HepG2 (cell line): Measurements from ENCODE around the gene CACNA1D. TPM values are rescaled to one million over a fixed set of nuclear protein-coding genes. Genes with fewer than 3 reads are reported as not detected.
A peak's percentile ranks its signal among the peaks of the same experiment; 100 is the strongest.

ENCODE experiments used
- ATAC-seq: fragments of 200-7000 bp; cut with Tn5 transposase; 3 replicates; pipeline ENCODE4 v1.9.1; 2020; ENCODE audit warnings: mild to moderate bottlenecking, moderate library complexity
- BruUV-seq: library from RNA; stranded (reverse); fragments of 400-500 nt; replicated peaks from 2 replicates; lab custom pipeline; 2021; lab: Mats Ljungman, UMichigan
- CTCF ChIA-PET: fragments of 300-600 bp; formaldehyde crosslinking; extraction: SDS; loops from one replicate; lab custom pipeline; 2021; ENCODE audit warnings: low total read pairs, inconsistent platforms, low intra/inter-chr PET ratio; lab: Yijun Ruan, JAX
- POLR2A ChIA-PET: fragments of 350-600 bp; sonication (Branson Sonifier 250); formaldehyde crosslinking; loops from one replicate; lab custom pipeline; 2020; ENCODE audit warnings: antibody characterized with exemption, inconsistent platforms; lab: Yijun Ruan, JAX
- DNase-seq: peaks from one replicate; pipeline ENCODE4 v3.0.0-alpha.2; 2015; ENCODE audit warnings: low spot score
- FAIRE-seq: peaks from 3 replicates; lab custom pipeline; 2011; peaks lifted over from hg19 to GRCh38; lab: Jason Lieb, UNC
- H2AFZ ChIP-seq: one replicate; pipeline ENCODE4 v1.6.1; 2011; ENCODE audit warnings: low read length, inconsistent platforms
- H3K27ac ChIP-seq: fragments of 300-600 bp; 3 replicates; pipeline ENCODE4 v1.8.0; 2011; ENCODE audit warnings: mixed run types, mild to moderate bottlenecking, mixed read lengths, low read length, inconsistent platforms; ENCODE audit not compliant: insufficient read depth; ENCODE audit errors: extremely low read length
- H3K27me3 ChIP-seq, 2 experiments: fragments of 200-600 bp in 1 of 2; 2 replicates in 1 of 2; 3 replicates in 1 of 2; pipeline versions ENCODE4 v1.6.0 to v1.8.0; 2011; ENCODE audit warnings: low read length in 2 of 2, mild to moderate bottlenecking in 2 of 2, moderate library complexity in 2 of 2, inconsistent platforms in 1 of 2; ENCODE audit not compliant: insufficient read depth in 2 of 2, control insufficient read depth in 1 of 2
- H3K36me3 ChIP-seq, 2 experiments: fragments of 200-600 bp in 1 of 2; replicated peaks in 1 of 2; 2 replicates in 1 of 2; 3 replicates in 1 of 2; pipeline versions ENCODE4 v1.5.1 to v1.8.0; 2011; ENCODE audit warnings: low read length in 2 of 2, inconsistent platforms in 1 of 2; ENCODE audit not compliant: insufficient read depth in 2 of 2, control insufficient read depth in 1 of 2
- H3K4me1 ChIP-seq: 2 replicates; pipeline ENCODE4 v1.5.1; 2012; ENCODE audit warnings: low read length, inconsistent platforms; ENCODE audit not compliant: insufficient read depth
- H3K4me2 ChIP-seq: 2 replicates; pipeline ENCODE4 v1.6.0; 2011; ENCODE audit warnings: low read depth, low read length, inconsistent platforms
- H3K4me3 ChIP-seq, 3 experiments: fragments of 200-600 bp in 1 of 3; sonication (generic), shearing (Covaris generic) in 1 of 3; replicated peaks in 1 of 3; 2 replicates each; pipeline ENCODE4 v1.5.1; 2011 to 2016; ENCODE audit warnings: low read length in 3 of 3, inconsistent platforms in 2 of 3, low read depth in 2 of 3, mild to moderate bottlenecking in 2 of 3, control low read depth in 1 of 3, mixed read lengths in 1 of 3; ENCODE audit not compliant: insufficient read depth in 1 of 3
- H3K79me2 ChIP-seq: one replicate; pipeline ENCODE4 v1.6.1; 2011; ENCODE audit warnings: low read length, inconsistent platforms; ENCODE audit not compliant: insufficient read depth
- H3K9ac ChIP-seq: 2 replicates; pipeline ENCODE4 v1.6.0; 2011; ENCODE audit warnings: mild to moderate bottlenecking, low read depth, low read length, inconsistent platforms; ENCODE audit not compliant: insufficient read depth
- H3K9me3 ChIP-seq: 2 replicates; pipeline ENCODE4 v1.5.1; 2012; ENCODE audit warnings: mild to moderate bottlenecking, low read length
- H4K20me1 ChIP-seq: 2 replicates; pipeline ENCODE4 v1.6.0; 2011; ENCODE audit warnings: inconsistent platforms, mild to moderate bottlenecking, low read length, moderate library complexity; ENCODE audit not compliant: insufficient read depth
- AGO2 ChIP-seq: fragments of 200-400 bp; formaldehyde crosslinking; optimal IDR thresholded peaks from 2 replicates; pipeline ENCODE3; 2017; ENCODE audit warnings: mild to moderate bottlenecking, low read depth, low read length, moderate library complexity
- CEBPG ChIP-seq: IDR thresholded peaks from 2 replicates; pipeline ENCODE4 v1.6.1; 2016
- EZH2 ChIP-seq: conservative IDR thresholded peaks from 2 replicates; pipeline ENCODE4 v1.6.1; 2012; ENCODE audit warnings: mild to moderate bottlenecking, low read depth, low read length, moderate library complexity
- HMG20A ChIP-seq: IDR thresholded peaks from 2 replicates; pipeline ENCODE4 v1.6.1; 2016; ENCODE audit warnings: borderline replicate concordance
- HMG20B ChIP-seq: conservative IDR thresholded peaks from 2 replicates; pipeline ENCODE4 v1.6.1; 2016; ENCODE audit warnings: missing genetic modification reagents, missing compliant biosample characterization
- HNRNPLL ChIP-seq: fragments of 200-400 bp; formaldehyde crosslinking; IDR thresholded peaks from 2 replicates; pipeline ENCODE4 v1.6.1; 2017; ENCODE audit warnings: mild to moderate bottlenecking, low read depth, low read length; ENCODE audit not compliant: poor library complexity, severe bottlenecking
- ZBTB3 ChIP-seq: sonication (generic); formaldehyde crosslinking; IDR thresholded peaks from 2 replicates; pipeline ENCODE4 v1.4.0; 2020; ENCODE audit warnings: low read depth, mild to moderate bottlenecking, moderate library complexity, missing genetic modification reagents, borderline replicate concordance
- ZNF501 ChIP-seq: sonication (generic); formaldehyde crosslinking; IDR thresholded peaks from 2 replicates; pipeline ENCODE4 v1.5.1; 2020; ENCODE audit warnings: mild to moderate bottlenecking, moderate library complexity, missing genetic modification reagents
- ZNF776 ChIP-seq: sonication (generic); formaldehyde crosslinking; IDR thresholded peaks from 2 replicates; pipeline ENCODE4 v1.4.0; 2020; ENCODE audit warnings: mild to moderate bottlenecking, missing genetic modification reagents
- ZNF777 ChIP-seq: sonication (generic); formaldehyde crosslinking; IDR thresholded peaks from 2 replicates; pipeline ENCODE4 v1.4.0; 2020; ENCODE audit warnings: missing genetic modification reagents
- ZSCAN22 ChIP-seq: sonication (generic); formaldehyde crosslinking; IDR thresholded peaks from 2 replicates; pipeline ENCODE4 v1.4.0; 2020; ENCODE audit warnings: mild to moderate bottlenecking, missing genetic modification reagents
- WGBS: methylation state at CpG from one replicate; pipeline ENCODE4 v1.1.6; 2017; ENCODE audit warnings: low lambda C conversion rate; 5-methylcytosine and 5-hydroxymethylcytosine counted together
- in situ Hi-C: cut with HindIII; loops from 2 replicates; pipeline ENCODE4 v1.10.0; 2017; ENCODE audit warnings: low pct_unique_long_range_greater_than_20kb; ENCODE audit not compliant: extremely low pct_ligation_motif_present
- intact Hi-C: fragments of 100-400 bp; cut with micrococcal nuclease; formaldehyde crosslinking; loops from one replicate; pipeline ENCODE4 v1.10.0; 2022; ENCODE audit not compliant: unreplicated experiment
- polyA plus RNA-seq, 8 experiments: library from polyadenylated mRNA; depleted of rRNA in 3 of 8; stranded (reverse) in 7 of 8; unstranded in 1 of 8; fragments of >200 nt; fragmentation: Illumina TruSeq in 4 of 8; extraction: Trizol in 4 of 8; gene quantifications; 2 replicates each; pipeline versions ENCODE4 v1.2.1 to v1.2.3, GENCODE V29; 2011 to 2016; ENCODE audit warnings: low read depth in 4 of 8, missing spikeins in 1 of 8, mixed read lengths in 1 of 8; ENCODE audit not compliant: insufficient read depth in 1 of 8
- total RNA-seq, 5 experiments: library from RNA; depleted of rRNA; stranded (reverse); fragments of >200 nt; fragmentation: Illumina TruSeq; extraction: Trizol; gene quantifications; 2 replicates each; pipeline ENCODE4 v1.2.3, GENCODE V29; 2016; ENCODE audit warnings: low read depth in 1 of 5
- TF ChIP-seq, protein P1 (sequence below): sonication (generic); formaldehyde crosslinking; IDR thresholded peaks from 2 replicates; pipeline ENCODE4 v1.5.0; 2020; ENCODE audit warnings: missing genetic modification reagents
- TF ChIP-seq, protein P2 (sequence below): sonication (generic); formaldehyde crosslinking; IDR thresholded peaks from one replicate; pipeline ENCODE4 v1.5.1; 2020; ENCODE audit warnings: mild to moderate bottlenecking, missing genetic modification reagents; ENCODE audit errors: not compliant biosample characterization
- TF ChIP-seq, protein P3 (sequence below): sonication (generic); formaldehyde crosslinking; IDR thresholded peaks from 2 replicates; pipeline ENCODE4 v1.4.0; 2020; ENCODE audit warnings: missing genetic modification reagents, mild to moderate bottlenecking, borderline replicate concordance

Gene CACNA1D
- total and polyA plus RNA-seq, 2 of the 13 experiments (the other 11 are each of a cell fraction or from before 2014, with no cell fraction given), result 0.26 to 0.38 TPM

DNA sequence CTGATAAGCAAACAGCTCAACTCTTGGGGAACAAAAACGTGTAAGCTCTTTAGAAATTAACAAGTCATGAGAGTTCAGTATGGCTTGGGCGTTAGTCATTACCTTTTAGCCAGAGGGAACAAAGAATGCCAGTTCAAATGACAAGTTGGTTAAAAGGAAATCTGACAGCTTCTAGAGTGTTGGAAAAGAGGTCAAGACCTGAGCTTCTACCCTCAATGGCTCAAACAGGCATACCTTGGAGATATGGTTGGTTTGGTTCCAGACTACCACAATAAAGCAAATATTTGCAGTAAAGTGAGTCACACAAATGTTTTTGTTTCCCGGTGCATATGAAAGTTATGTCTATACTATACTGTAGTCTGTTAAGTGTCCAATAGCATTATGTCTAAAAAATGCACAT is 136.1 kb downstream of the CACNA1D start:
- H3K36me3 ChIP-seq, result no peaks in the 10 kb centered on the region
- POLR2A ChIA-PET, result no interaction called here
- intact Hi-C loops (loop anchor here (5.0 kb wide), 1 partner anchor 223 kb away; no protein-coding TSS in a partner anchor), in situ Hi-C loops (no loop called here)
- CTCF ChIA-PET, result no interaction called here
- H3K27me3 ChIP-seq, result no peaks in the 10 kb centered on the region
- ATAC-seq (no peak), DNase-seq (peak; percentile 9), FAIRE-seq (no peak)
- BruUV-seq, result no TSS peak
- no peak overlapping the region for H3K4me3 ChIP-seq
- no peak overlapping the region for H3K9ac ChIP-seq
- H4K20me1 ChIP-seq, result no peaks in the 10 kb centered on the region
- H2AFZ ChIP-seq, result no peak overlapping the region
- H3K9me3 ChIP-seq, result no peaks in the 10 kb centered on the region
- no peak overlapping the region for H3K4me2 ChIP-seq
- H3K27ac ChIP-seq, result no peak overlapping the region
- WGBS, result 4% methylated on average over 3 of the region's 3 CpGs
- no peaks in the 10 kb centered on the region for H3K79me2 ChIP-seq
- H3K4me1 ChIP-seq, result peaks cover 16% of the 10 kb centered on the region
- TF ChIP-seq ZNF501 (CRISPR knock-in tag) (no peak), ZNF777 (CRISPR knock-in tag) (no peak), ZBTB3 (CRISPR knock-in tag) (no peak), CEBPG (CRISPR knock-in tag) (no peak), ZNF776 (CRISPR knock-in tag) (no peak), AGO2 (no peak), EZH2 (no peak), HMG20A (CRISPR knock-in tag) (no peak), HMG20B (CRISPR knock-in tag) (no peak), ZSCAN22 (no peak), HNRNPLL (no peak)
- TF ChIP-seq, protein P1, sequence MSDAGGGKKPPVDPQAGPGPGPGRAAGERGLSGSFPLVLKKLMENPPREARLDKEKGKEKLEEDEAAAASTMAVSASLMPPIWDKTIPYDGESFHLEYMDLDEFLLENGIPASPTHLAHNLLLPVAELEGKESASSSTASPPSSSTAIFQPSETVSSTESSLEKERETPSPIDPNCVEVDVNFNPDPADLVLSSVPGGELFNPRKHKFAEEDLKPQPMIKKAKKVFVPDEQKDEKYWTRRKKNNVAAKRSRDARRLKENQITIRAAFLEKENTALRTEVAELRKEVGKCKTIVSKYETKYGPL (CRISPR knock-in tag), result no peak
- TF ChIP-seq, protein P2, sequence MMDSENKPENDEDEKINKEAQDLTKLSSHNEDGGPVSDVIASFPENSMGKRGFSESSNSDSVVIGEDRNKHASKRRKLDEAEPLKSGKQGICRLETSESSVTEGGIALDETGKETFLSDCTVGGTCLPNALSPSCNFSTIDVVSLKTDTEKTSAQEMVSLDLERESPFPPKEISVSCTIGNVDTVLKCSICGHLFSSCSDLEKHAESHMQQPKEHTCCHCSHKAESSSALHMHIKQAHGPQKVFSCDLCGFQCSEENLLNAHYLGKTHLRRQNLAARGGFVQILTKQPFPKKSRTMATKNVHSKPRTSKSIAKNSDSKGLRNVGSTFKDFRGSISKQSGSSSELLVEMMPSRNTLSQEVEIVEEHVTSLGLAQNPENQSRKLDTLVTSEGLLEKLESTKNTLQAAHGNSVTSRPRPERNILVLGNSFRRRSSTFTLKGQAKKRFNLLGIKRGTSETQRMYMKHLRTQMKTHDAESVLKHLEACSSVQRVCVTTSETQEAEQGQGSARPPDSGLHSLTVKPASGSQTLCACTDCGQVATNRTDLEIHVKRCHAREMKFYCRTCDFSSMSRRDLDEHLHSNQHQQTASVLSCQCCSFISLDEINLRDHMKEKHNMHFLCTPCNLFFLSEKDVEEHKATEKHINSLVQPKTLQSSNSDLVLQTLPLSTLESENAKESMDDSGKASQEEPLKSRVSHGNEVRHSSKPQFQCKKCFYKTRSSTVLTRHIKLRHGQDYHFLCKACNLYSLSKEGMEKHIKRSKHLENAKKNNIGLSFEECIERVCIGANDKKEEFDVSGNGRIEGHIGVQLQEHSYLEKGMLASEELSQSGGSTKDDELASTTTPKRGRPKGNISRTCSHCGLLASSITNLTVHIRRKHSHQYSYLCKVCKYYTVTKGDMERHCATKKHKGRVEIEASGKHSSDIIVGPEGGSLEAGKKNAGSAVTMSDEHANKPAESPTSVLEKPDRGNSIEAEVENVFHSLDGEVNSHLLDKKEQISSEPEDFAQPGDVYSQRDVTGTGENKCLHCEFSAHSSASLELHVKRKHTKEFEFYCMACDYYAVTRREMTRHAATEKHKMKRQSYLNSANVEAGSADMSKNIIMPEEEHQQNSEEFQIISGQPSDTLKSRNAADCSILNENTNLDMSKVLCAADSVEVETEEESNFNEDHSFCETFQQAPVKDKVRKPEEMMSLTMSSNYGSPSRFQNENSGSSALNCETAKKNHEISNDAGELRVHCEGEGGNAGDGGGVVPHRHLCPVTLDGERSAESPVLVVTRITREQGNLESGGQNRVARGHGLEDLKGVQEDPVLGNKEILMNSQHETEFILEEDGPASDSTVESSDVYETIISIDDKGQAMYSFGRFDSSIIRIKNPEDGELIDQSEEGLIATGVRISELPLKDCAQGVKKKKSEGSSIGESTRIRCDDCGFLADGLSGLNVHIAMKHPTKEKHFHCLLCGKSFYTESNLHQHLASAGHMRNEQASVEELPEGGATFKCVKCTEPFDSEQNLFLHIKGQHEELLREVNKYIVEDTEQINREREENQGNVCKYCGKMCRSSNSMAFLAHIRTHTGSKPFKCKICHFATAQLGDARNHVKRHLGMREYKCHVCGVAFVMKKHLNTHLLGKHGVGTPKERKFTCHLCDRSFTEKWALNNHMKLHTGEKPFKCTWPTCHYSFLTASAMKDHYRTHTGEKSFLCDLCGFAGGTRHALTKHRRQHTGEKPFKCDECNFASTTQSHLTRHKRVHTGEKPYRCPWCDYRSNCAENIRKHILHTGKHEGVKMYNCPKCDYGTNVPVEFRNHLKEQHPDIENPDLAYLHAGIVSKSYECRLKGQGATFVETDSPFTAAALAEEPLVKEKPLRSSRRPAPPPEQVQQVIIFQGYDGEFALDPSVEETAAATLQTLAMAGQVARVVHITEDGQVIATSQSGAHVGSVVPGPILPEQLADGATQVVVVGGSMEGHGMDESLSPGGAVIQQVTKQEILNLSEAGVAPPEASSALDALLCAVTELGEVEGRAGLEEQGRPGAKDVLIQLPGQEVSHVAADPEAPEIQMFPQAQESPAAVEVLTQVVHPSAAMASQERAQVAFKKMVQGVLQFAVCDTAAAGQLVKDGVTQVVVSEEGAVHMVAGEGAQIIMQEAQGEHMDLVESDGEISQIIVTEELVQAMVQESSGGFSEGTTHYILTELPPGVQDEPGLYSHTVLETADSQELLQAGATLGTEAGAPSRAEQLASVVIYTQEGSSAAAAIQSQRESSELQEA (CRISPR knock-in tag), result no peak
- TF ChIP-seq, protein P3, sequence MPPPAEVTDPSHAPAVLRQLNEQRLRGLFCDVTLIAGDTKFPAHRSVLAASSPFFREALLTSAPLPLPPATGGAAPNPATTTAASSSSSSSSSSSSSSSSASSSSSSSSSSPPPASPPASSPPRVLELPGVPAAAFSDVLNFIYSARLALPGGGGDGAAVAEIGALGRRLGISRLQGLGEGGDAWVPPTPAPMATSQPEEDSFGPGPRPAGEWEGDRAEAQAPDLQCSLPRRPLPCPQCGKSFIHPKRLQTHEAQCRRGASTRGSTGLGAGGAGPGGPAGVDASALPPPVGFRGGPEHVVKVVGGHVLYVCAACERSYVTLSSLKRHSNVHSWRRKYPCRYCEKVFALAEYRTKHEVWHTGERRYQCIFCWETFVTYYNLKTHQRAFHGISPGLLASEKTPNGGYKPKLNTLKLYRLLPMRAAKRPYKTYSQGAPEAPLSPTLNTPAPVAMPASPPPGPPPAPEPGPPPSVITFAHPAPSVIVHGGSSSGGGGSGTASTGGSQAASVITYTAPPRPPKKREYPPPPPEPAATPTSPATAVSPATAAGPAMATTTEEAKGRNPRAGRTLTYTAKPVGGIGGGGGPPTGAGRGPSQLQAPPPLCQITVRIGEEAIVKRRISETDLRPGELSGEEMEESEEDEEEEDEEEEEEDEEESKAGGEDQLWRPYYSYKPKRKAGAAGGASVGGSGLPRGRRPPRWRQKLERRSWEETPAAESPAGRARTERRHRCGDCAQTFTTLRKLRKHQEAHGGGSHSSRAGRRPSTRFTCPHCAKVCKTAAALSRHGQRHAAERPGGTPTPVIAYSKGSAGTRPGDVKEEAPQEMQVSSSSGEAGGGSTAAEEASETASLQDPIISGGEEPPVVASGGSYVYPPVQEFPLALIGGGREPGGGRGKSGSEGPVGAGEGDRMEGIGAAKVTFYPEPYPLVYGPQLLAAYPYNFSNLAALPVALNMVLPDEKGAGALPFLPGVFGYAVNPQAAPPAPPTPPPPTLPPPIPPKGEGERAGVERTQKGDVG, result no peak
